Sigmoid colon (tissue), 7 donors: ENCODE results near the gene IRGQ. TPM values are rescaled to one million over a fixed set of nuclear protein-coding genes. Genes with fewer than 3 reads are reported as not detected.
"Not testable (repeated sequence)": the region's sequence is repeated elsewhere in the genome, so short reads cannot be mapped to it uniquely, and the experiment has no call there.

Source experiments
- DNase-seq: peaks from one replicate; pipeline ENCODE4 v3.0.0-alpha.2; 2019
- H3K27ac ChIP-seq, 4 donors: fragments of 200-600 bp; sonication (generic); one replicate each; pipeline ENCODE4 v1.5.1; 2016 to 2019; ENCODE audit warnings: mild to moderate bottlenecking in 1 of 4
- H3K27me3 ChIP-seq, 3 donors: fragments of 200-600 bp; sonication (generic); one replicate each; pipeline ENCODE4 v1.5.1; 2019; ENCODE audit warnings: mild to moderate bottlenecking in 1 of 3
- H3K36me3 ChIP-seq, 4 donors: fragments of 200-600 bp; sonication (generic); one replicate each; pipeline ENCODE4 v1.5.1; 2016 to 2019
- H3K4me1 ChIP-seq, 4 donors: fragments of 200-600 bp; sonication (generic); one replicate each; pipeline ENCODE4 v1.5.1; 2017 to 2019
- H3K4me3 ChIP-seq, 4 donors: fragments of 200-600 bp; sonication (generic); one replicate each; pipeline ENCODE4 v1.5.1; 2017 to 2019; ENCODE audit warnings: mild to moderate bottlenecking in 2 of 4, moderate library complexity in 1 of 4
- H3K9me3 ChIP-seq, 4 donors: fragments of 200-600 bp in 3 of 4; sonication (generic) in 3 of 4; one replicate each; pipeline versions ENCODE4 v1.5.1 to v1.6.1; 2013 to 2019
- EP300 ChIP-seq, 4 donors: sonication (generic); formaldehyde crosslinking; IDR thresholded peaks; one replicate each; pipeline ENCODE4 v1.6.1; 2017; ENCODE audit warnings: antibody characterized with exemption in 4 of 4
- POLR2A ChIP-seq, 2 donors: fragments of 450-650 bp; IDR thresholded peaks; one replicate each; pipeline ENCODE4 v1.6.1; 2016; ENCODE audit warnings: antibody characterized with exemption in 2 of 2, mild to moderate bottlenecking in 2 of 2, moderate library complexity in 2 of 2
- POLR2AphosphoS5 ChIP-seq, 4 donors: sonication (generic); formaldehyde crosslinking; IDR thresholded peaks; one replicate each; pipeline ENCODE4 v1.6.1; 2017; ENCODE audit warnings: antibody characterized with exemption in 4 of 4
- WGBS, 2 donors: extraction: QIAGEN DNeasy Blood & Tissue Kit; methylation state at CpG; one replicate each; pipeline ENCODE4 v1.1.7; 2013; 5-methylcytosine and 5-hydroxymethylcytosine counted together
- intact Hi-C: fragments of 100-400 bp; cut with DNase I; formaldehyde crosslinking; loops from one replicate; pipeline ENCODE4 v1.15.1; 2023
- polyA plus RNA-seq, 3 donors: library from polyadenylated mRNA; stranded (reverse); fragments of 200-250 nt; gene quantifications; one replicate each; pipeline ENCODE4 v1.2.3, GENCODE V29; 2013
- total RNA-seq, 4 donors: library from RNA; depleted of rRNA; stranded (reverse); fragments of >200 nt; gene quantifications; one replicate each; pipeline ENCODE4 v1.1.0, GENCODE V29; 2016
- TF ChIP-seq, protein P1 (sequence below), 4 experiments: fragments of 450-650 bp in 3 of 4; fragments of 200-600 bp in 1 of 4; IDR thresholded peaks; one replicate each; pipeline ENCODE4 v1.5.1; 2016 to 2019; ENCODE audit warnings: antibody characterized with exemption in 4 of 4, mild to moderate bottlenecking in 3 of 4, moderate library complexity in 2 of 4
- donor health status: healthy with polysubstance abuse.
- donor health status: Bipolar disorder and iron deficiency.
- donor health status: healthy.

IRGQ gene
- total and polyA plus RNA-seq, 7 donors: 3.9 to 24.4 (median 13.5) TPM

DNA sequence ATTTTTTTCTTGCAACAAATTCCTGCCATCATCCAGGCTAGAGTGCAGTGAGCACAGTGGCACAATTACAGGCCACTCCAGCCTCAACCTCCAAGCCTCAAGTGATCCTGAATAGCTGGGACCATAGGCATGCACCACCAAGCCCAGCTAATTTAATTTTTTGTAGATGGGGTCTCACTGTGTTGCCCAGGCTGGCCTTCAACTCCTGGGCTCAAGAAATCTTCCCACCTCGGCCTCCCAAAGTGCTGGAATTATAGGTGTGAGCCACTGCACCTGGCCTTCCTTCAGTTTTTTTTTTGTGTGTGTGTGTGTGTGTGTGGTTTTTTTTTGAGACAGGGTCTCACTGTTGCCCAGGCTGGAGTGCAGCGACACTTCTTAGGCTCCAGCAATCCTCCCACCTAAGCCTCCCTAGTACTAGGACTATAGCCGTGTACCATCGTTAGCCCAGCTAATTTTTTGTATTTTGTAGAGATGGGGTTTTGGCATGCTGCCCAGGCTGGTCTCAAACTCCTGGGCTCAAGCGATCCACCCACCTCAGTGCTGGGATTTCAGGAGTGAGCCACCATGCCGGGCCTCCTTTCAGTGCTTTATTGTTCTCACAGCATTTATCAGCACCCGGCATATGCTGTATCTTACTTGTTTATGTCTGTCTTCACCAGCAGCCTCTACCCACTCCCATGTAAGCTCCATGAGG is 10.1 kb upstream of the IRGQ start:
- no peaks in the 10 kb centered on the region for H3K9me3 ChIP-seq
- WGBS, 2 donors: 84 to 86% methylated on average over 7 of the region's 7 CpGs
- H3K27me3 ChIP-seq: no peaks in the 10 kb centered on the region
- H3K36me3 ChIP-seq: peaks cover 0 to 42% (median 10%) of the 10 kb centered on the region in 4 donors
- no peaks in the 10 kb centered on the region for H3K4me1 ChIP-seq
- H3K27ac ChIP-seq: no peak overlapping the region
- no peak for TF ChIP-seq POLR2AphosphoS5 (IDR thresholded peaks at IDR 0.05)
- intact Hi-C loops: no loop called here
- no peak for DNase-seq
- no peak overlapping the region for H3K4me3 ChIP-seq

DNA sequence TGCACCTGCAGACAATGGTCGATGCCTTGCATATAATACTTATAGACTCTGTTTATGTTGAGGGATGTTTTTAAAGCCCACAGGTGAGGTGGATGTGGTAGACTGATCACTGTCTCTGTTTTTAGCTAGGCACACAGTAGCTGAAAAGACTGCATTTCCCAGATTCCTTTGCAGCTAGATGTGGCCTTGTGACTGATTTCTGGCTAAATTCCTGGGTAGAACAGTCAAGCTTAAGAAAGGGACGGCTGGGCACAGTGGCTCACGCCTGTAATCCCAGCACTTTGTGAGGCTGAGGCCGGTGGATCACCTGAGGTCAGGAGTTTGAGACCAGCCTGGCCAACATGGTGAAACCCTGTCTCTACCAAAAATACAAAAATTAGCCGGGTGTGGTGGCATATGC is 4.4 kb upstream of the IRGQ start:
- peaks cover 0 to 19% (median 14%) of the 10 kb centered on the region in 4 donors for H3K4me1 ChIP-seq
- 86 to 88% methylated on average over 5 of the region's 5 CpGs for WGBS, 2 donors
- H3K27me3 ChIP-seq, intact Hi-C loops, DNase-seq, H3K9me3 ChIP-seq, H3K27ac ChIP-seq, H3K4me3 ChIP-seq: not testable (repeated sequence)
- peaks cover 0 to 43% (median 5%) of the 10 kb centered on the region in 4 donors for H3K36me3 ChIP-seq

DNA sequence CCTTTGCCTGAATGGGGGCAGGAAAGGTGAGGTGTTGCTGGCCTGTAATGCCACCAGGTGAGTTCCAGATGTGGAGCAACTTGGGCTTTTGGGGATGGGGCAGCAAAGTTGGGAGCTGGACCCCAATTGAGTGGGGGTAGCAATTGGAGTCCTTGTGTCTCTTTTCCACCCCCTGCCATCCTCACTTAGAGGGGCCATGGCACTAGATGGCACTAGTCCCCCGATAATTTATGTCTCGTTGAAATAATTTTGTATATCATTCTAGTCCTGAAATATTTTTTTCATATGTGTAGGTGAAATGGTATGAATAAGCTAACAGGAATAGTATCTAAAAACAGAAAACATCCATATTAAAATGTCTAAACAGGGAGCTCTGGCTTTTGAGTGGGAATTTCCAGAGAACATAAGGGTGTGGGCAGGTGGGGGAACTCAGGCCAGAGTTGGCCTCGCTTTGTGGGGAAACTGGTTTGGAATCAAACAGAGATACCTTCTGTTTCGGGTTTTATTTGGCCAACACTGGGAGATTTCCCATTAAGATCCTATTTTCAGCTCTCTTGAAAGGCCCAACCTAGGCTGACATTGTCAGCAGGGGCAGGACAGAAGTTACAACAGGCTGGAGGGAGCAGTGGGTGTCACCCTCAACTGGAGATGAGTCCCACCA is 3.8 kb upstream of the IRGQ start:
- Histone ChIP-seq H3K27ac (no peak overlapping the region), H3K27me3 (no peaks in the 10 kb centered on the region), H3K4me3 (no peak overlapping the region), H3K4me1 (peaks cover 0 to 25% (median 19%) of the 10 kb centered on the region in 4 donors), H3K9me3 (no peaks in the 10 kb centered on the region), H3K36me3 (peaks cover 0 to 43% (median 5%) of the 10 kb centered on the region in 4 donors)
- no peak for DNase-seq
- WGBS, 2 donors: 89 to 94% methylated on average over 4 of the region's 4 CpGs
- intact Hi-C loops: loop anchor here (5.0 kb wide), 1 partner anchor 43 kb away; no protein-coding TSS in a partner anchor
- TF ChIP-seq POLR2A (IDR thresholded peaks at IDR 0.05): no peak
- TF ChIP-seq, protein P1, sequence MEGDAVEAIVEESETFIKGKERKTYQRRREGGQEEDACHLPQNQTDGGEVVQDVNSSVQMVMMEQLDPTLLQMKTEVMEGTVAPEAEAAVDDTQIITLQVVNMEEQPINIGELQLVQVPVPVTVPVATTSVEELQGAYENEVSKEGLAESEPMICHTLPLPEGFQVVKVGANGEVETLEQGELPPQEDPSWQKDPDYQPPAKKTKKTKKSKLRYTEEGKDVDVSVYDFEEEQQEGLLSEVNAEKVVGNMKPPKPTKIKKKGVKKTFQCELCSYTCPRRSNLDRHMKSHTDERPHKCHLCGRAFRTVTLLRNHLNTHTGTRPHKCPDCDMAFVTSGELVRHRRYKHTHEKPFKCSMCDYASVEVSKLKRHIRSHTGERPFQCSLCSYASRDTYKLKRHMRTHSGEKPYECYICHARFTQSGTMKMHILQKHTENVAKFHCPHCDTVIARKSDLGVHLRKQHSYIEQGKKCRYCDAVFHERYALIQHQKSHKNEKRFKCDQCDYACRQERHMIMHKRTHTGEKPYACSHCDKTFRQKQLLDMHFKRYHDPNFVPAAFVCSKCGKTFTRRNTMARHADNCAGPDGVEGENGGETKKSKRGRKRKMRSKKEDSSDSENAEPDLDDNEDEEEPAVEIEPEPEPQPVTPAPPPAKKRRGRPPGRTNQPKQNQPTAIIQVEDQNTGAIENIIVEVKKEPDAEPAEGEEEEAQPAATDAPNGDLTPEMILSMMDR (IDR thresholded peaks at IDR 0.05): no peak
- no peak for TF ChIP-seq EP300 (IDR thresholded peaks at IDR 0.05)
- TF ChIP-seq POLR2AphosphoS5 (IDR thresholded peaks at IDR 0.05): no peak

DNA sequence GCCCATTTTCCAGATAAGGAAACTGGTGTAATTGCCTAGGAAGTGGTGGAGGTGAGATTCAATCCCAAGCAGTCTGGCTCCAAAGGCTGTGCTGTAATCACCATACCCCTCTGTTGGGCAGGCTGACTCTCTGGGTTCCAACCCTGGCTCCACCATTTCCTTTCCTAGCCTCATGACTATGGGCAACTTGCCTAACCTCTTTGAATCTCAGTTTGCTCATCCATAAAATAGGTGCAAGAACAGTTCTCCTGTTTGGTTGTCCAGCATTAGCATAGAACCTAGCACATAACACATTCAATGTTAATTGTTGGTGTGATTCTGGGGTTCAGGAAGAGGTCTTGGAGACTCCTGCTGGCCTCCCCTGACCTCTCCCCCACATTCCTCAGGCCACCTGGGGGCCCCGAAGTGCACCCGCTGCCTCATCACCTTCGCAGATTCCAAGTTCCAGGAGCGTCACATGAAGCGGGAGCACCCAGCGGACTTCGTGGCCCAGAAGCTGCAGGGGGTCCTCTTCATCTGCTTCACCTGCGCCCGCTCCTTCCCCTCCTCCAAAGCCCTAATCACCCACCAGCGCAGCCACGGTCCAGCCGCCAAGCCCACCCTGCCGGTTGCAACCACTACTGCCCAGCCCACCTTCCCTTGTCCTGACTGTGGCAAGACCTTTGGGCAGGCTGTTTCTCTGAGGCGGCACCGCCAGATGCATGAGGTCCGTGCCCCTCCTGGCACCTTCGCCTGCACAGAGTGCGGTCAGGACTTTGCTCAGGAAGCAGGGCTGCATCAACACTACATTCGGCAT is 2.7 kb upstream of the IRGQ start:
- intact Hi-C loops: loop anchor here (5.0 kb wide), 1 partner anchor 44 kb away; no protein-coding TSS in a partner anchor
- WGBS, 2 donors: 93 to 95% methylated on average over 19 of the region's 19 CpGs
- no peak overlapping the region for H3K27ac ChIP-seq

DNA sequence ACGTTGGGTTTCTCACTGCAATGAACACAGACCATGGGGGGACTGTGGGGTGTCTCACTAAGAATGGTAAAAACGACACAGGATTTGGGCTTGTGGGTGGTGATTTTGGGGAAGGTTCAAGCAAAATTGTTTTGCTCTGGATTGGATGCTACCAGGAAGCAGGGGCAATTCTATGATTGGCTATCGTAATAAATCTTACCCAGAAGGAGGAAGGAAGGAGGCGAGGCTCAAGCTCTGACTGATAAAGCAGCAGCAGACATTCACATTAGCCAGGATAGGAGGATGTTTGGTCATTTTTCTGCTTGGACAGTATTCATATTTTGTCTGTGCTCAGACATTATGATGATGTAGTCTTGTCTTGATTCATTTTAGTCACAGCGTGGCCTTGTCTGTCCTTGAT is 1.9 kb upstream of the IRGQ start:
- intact Hi-C loops: loop anchor here (5.0 kb wide), 1 partner anchor 44 kb away; no protein-coding TSS in a partner anchor
- DNase-seq: no peak
- Histone ChIP-seq H3K9me3 (no peaks in the 10 kb centered on the region), H3K4me3 (peak overlapping the region in 1 of 4 donors; percentile 73), H3K36me3 (peaks cover 7 to 58% (median 15%) of the 10 kb centered on the region in 4 donors), H3K27me3 (no peaks in the 10 kb centered on the region), H3K27ac (peak overlapping the region in 2 of 4 donors; percentile 95 to 99), H3K4me1 (peaks cover 0 to 43% (median 37%) of the 10 kb centered on the region in 4 donors)
- TF ChIP-seq, protein P1 (IDR thresholded peaks at IDR 0.05): no peak
- TF ChIP-seq POLR2A (IDR thresholded peaks at IDR 0.05) (no peak), POLR2AphosphoS5 (IDR thresholded peaks at IDR 0.05) (no peak), EP300 (IDR thresholded peaks at IDR 0.05) (no peak)
- WGBS, 2 donors: 39 to 47% methylated on average over 5 of the region's 5 CpGs

More for the DNA sequence above, 2.7 kb upstream of the IRGQ start:
- TF ChIP-seq, protein P1 (IDR thresholded peaks at IDR 0.05): no peak
- TF ChIP-seq POLR2AphosphoS5 (IDR thresholded peaks at IDR 0.05) (no peak), POLR2A (IDR thresholded peaks at IDR 0.05) (no peak), EP300 (IDR thresholded peaks at IDR 0.05) (no peak)
- H3K4me3 ChIP-seq: no peak overlapping the region
- DNase-seq: no peak
- no peaks in the 10 kb centered on the region for H3K27me3 ChIP-seq
- H3K4me1 ChIP-seq: peaks cover 0 to 36% (median 30%) of the 10 kb centered on the region in 4 donors
- peaks cover 0 to 50% (median 7%) of the 10 kb centered on the region in 4 donors for H3K36me3 ChIP-seq
- H3K9me3 ChIP-seq: no peaks in the 10 kb centered on the region
